Activated T-cell treated with anti-CD3 and anti-CD28 coated beads, Interleukin-2, amount 50 U/mL, for 48 hours (primary cell): ENCODE measurements around the gene SSBP3.
A peak's percentile ranks its signal among the peaks of the same experiment; 100 is the strongest.

Source experiments
- DNase-seq, 2 experiments: peaks; one replicate each; pipeline ENCODE4 v3.0.0-alpha.2; 2020

SSBP3 gene

DNA sequence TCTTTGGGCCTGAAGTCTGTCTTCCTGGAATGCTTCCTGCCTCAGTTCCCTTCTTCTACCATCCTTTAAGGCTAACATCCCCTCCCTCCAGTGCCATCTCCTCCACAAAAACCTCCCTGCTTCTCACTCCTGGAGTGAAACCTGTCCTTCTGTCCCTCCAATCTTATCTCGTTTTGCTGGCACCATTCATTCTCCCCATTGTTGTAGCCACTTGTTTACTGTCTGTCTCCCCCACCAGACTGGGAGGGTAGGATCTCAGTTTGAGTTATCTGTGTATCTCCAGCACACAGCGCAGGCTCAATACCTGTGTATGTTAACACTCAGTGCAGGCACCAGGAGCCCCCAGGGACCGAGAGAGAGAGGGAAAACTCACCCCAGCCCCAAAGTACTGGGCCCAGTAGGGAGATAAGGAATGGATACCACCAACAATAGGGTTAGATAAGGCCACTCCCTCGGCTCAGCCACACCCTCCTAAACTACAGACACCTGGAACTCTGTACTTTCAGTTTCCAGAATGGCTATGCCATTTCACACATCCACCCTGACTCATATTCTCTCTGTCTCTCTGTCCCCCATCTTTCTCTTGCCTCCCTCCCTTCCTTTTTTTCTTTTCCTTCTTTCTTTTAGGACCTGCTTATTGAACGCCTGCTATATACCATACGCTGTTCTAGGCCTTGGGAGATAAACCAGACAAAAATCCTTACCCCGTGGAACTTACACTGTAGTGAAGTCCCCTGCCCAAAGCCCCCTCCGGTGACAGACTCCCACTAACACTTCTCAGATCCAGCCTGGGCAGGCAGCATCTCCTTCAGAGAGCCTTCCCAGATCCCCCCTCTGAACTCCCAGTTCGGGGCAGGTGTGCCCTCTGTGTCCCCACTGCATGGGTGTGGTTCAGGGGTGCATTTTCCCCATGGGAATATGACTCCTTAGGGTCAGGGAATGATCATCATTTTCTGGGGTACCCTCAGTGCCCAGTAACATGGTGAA lies 3.3 kb upstream of the SSBP3 start:
- peak; percentile 38 to 55 for DNase-seq

DNA sequence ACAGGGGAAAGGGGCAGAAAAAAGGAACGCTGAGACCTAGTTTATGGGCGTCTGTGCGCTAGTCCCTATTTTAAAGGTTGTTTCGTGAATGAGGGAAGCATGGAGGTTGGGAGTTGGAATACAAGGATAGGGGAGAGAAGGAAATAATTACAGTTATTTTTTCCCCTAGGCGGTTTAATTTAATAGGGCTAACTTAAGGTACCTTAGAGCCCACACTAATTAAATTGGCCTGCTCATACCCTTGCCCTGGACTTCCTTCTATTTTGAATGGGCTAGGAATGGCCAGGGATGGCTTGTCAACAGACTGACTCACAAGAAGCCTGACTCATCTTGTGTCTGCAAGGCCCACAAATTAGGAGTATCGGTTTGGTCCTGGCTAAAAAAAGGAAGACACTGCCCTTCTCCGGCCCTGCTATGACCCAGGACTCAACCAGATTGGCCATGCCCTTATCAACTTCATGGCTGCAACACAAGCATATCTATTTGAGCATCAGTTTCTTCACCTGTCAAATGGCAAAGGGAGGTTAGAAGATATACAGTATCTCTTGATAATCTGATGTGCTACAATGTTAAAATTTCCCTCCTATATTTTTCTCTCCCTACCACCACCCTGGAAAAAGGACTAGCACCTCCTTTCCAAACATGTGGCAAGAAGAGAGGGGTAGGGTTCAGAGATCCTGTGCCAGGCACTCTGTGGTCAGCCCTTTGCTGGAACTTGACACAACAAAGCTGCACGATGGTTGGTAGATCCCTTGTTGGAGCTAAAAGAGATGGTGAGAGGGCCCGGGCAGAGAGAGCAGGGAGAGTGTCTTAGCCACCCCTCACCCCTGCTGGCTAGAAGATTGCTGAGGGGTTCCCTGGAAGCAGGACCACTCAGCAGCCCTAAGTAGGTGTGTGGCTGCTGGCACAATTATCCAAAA lies 2.2 kb upstream of the SSBP3 start:
- DNase-seq, result no peak

DNA sequence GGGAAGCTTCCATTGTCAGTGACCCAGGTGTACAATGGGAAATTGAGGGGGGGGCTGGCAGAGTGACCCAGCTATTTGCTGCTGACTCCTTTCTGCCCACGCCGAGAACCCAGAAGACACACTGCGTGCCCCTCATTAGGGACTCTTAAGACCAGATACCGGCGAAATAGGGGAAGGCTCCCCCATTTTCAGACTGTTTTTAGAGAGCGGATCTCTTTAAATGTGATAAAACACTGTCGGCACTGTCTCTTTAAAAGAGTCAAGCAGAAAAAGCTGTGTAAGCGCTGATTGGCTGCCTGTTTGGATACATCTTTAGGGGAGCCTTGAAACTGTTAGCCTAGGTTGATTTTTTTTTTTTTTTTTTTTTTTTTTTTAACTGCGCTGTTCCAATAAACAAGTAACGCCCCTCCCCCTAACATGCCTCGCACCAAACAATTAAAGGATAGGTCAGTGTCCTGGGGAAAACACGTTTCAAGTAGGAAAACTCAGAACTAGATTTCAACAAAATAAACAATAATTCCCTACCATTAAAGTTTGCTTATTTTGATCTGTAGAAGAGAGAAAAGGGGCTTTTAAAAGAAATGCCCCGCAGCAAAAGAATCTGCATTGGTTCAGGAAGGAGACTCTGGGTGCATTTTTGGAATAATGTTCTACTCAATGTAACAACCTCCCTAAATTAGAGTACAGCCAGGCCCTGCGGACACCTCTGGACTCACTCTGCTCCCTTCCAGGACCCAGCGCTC lies 1.4 kb upstream of the SSBP3 start:
- peak in 1 of 2 experiments; percentile 48 for DNase-seq

DNA sequence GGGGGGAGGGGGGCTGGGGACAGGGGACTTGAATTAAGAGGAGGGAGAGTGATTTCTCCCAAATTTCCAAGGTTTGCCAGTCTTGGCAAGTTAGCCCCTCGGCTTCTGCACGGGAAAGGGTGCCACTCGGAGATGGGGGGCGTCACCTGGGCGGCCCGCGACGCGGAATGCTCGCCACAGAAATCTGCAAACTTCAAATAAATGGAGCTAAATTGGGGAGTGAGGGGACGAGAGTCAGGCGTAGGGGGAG lies 885 bp upstream of the SSBP3 start:
- peak in 1 of 2 experiments; percentile 56 for DNase-seq

DNA sequence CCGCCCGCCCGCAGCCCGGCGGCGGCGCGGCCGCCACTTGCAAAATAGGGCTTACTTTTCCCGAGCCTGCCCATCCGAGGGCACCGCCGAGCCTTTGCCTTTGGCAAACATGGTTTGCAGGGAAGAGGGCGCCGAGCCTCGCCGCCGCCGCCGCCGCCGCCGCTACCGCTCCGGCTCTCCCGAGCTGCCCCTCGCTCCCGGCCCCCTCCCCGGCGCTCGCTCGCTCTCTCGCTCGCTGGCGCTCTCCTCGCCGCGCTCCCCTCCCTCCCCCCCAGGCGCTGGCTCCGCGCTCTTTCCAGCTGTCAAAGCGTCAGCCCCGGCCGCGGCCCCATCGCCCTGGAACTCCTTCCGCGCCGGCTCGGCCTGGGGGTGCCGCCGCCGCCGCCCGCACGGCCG lies 298 bp downstream of the SSBP3 start:
- DNase-seq, result no peak

DNA sequence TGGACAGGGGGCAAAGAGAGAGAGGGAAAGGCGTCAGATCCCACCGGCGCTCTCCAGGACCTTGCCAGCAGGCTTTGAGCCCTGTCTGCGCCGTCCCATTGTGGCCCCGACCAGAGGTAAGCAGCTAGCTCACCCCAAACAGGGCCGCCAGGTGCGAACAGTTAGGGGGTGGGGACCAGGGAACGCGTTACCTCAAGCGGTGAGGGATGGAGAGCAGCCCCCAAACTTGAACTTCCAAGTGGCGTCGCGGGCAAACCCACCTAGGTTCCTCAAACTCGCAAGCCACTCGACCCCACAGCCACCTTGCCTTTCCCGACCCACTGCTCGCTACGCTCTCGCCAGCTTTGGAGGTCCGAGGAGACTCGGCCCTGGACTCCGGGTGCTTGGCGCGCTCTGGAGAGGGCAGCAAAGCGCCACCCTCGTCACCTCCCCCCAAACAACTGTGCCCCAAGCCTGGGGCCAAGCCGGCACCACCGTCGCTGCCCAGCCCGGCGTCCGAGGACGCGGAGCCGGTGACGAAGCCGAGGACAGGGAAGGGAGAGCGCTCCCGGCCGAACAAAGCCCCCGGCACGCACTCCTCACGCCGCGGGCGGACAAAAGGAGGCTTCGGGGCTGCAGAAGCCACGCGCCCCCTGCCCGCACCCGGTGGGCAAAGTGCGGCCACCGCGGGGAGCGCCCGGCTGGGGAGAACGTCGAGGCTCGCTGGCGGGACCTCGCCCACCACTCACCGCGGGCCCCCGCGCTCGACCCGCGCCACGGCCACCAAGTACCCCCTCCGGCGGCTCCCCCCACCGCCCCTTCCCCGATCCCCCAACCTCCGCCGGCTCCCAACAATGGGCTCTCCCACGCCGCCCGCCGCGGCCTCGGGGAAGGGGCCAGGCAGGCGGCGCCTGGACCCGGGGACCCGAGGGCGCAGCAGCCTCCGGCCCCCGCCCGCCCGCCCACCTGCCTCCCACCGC lies 976 bp downstream of the SSBP3 start:
- peak; percentile 45 to 55 for DNase-seq

DNA sequence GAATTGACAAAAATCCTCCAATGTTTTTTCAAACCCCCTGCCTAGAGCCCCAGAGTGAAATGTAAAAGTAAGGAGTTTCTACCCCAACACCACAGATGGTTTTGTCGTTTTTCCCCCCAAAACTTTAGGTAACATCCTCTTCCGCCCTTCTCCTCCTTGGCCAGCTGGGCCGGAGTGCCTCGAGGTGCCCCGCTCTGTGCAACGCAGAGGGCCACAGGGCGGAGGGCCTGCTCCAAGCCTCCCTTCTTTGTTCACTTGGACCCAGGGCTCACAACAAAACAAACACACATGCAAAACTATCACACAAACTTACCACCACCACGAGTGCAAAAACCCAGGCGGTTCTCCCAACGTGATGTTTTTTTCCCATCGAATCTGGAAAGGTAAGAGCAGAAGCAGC lies 1.9 kb downstream of the SSBP3 start:
- no peak for DNase-seq

DNA sequence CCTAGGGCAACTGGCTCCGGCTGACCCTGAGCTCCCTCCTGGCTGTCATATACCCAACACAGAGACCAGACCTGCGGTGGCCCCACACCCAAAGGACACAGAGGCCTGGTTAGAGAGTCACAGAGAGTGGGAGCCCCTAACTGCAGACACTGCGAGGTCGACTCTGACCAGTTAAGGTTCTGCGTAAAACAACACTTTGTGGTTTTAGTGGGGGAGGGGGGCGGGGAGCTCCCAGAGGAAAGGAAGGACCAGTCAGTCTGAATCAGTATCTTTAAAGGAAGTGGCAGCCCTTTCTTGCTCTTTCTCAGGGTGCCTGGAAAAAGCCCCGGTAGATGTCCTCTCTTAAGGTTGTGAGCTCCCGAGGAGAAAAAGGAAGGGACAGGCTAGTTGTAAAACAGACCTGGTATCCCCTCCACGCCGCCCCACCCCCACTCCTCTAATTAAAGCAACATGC lies 2.4 kb downstream of the SSBP3 start:
- peak; percentile 59 to 60 for DNase-seq

DNA sequence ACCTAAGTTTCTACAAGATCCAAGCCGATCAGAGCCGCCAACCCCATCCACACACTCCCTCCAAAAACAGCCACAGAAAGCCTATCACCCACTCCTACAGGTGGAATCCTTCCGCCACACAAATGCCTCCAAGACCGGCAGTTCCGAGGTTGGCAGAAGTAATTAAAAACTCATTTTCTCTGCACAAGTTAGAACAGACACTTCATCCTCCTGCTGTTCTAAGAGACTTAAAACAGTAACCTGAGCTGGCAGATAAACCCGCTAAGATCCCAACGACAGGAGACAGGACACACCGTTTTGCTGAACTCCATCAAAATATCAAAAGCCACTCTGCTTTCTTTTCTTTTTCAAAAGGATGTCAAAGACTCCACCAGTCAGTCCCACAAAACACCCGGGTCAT lies 2.8 kb downstream of the SSBP3 start:
- no peak for DNase-seq

DNA sequence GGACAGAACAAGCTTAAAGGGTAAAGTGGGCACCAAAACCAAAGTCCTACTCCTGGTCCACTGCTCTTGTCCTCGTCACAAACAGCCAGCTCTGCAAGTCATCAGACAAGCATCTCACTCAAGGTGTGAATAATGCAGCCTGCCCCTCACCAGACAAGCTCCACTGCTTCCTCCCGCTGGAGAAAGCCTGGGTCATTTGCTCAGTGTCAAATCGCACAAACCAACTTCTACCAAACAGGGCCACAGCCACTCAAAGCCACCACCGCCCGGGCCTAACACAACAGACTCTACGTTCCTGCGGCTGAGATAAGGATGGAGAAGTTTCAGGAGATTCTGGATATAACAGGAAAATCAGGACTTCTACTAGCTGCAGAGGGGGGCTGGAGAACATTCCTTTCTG lies 3.3 kb downstream of the SSBP3 start:
- no peak for DNase-seq

DNA sequence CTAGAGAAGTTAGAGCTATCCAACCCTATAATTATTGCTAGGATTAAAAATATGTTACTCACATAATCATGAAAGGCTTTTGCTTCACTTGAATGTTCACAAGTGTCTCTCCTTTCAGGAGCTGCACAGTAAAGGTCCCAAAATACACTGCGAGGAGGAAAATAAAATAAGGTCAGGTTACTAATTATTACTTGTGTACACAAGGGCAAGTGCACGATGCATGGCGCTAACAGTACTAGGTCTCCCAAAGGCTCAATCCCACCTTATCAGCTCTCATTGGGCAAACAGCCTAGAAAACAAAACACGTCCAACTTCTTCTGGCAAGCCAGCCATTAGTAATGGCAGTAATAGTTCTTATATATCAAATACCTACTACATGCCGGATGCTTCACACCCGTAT lies 4.4 kb downstream of the SSBP3 start:
- no peak for DNase-seq

DNA sequence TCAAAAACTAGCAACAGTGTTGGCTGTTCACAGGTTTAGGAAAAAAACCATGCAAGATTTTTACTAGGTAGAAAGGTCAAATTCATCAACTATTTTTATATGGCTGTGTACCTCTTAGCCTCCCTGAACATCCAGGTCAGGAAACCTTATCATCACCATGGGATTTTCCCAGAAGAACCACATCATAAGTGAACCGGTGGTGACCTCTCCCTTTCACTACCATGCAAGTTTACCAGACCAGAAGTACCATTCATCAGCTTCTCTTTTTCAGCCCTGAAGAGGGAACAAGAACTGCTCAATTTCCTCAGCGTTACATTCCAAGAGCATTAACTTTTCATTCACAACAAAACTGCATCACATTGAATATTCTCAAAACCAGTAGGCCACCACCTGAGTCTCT lies 5.9 kb downstream of the SSBP3 start:
- peak in 1 of 2 experiments; percentile 28 for DNase-seq

DNA sequence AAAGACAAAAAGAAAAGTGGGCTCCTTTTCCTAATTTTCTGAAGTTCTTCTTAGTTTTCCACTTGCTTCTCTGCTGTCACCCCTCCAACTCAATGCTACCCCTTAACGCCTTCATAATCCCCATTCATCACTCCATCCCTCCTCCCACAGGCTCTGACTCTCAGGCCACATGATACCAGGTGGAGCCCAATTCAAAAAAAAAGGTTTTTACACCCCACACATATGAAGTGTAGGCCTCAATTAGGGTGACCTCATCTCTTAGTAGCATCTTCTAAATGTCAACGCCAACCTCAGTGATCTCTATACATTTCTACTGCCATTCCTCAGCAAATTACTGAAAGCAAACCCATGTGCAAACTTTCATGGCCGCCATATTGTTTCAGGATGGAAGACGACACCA lies 6.4 kb downstream of the SSBP3 start:
- DNase-seq, result peak; percentile 30 to 42

DNA sequence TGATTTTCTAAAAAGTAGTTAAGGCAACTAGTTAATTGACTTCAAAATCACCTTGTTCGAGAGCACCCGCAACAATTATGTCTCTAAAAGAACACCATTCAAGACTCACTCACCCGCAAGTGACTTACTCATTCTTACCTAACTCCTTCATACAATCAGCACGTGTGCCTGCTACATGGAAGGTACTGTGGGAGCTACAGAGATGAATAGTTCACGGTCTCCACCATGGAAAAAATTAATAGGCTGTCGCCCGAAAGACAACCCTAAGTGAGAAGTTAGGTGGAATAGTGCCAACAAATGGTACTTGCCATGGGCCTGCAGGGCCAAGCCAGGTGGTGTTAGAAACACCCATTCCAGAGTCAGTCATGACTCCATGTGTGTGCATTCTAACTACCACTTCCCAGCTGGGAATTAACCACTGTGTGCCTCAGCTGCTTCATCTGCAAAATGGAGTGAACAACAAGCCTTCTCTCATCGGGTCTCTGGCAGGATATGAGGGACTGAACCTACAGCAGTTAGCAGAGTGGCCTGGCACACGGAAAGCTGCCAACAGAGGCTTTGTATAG lies 7.1 kb downstream of the SSBP3 start:
- DNase-seq, result peak; percentile 55 to 62

DNA sequence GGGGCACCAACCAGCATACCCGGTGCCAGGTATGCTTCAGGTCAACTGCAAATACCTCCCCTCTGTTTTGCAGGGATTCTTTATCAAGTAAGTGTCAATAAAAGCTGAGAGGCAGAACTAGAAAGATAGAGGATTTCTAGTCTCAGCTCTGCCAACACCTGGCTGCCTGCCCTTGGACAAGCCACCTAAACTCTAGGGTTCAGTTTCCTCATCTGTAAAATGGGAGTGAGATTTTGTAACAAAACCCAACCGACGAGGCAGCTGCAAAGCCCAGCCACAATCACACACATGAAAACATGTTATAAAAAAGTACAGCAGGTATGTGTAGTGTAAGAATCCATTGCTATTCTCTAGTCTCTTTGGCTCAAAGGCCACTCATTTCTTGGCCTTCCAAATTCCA lies 8.2 kb downstream of the SSBP3 start:
- no peak for DNase-seq

DNA sequence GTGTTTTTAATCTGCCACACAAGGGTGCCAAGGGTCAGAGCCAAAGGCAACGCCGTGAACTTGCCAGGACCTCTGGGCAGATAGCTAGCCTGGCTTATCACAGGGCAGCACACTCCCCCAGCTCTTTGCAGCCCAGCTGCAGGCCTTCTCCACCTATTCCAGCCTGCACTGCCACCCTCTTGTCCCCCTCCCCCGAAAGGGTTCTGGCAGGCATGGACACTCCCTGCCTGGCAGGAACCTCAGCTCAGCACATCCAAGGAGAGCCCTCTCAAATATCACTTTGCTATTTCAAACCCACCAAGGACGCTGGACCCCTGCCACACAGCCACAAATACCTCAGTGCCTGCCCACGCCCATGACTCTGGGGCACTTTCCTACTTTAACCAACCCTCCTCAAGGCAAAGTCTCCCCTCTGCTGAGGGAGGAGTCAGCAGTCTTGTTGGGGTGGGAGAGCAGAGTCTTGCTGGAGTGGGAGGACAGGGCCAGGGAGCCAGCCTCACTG lies 9.1 kb downstream of the SSBP3 start:
- DNase-seq, result no peak

DNA sequence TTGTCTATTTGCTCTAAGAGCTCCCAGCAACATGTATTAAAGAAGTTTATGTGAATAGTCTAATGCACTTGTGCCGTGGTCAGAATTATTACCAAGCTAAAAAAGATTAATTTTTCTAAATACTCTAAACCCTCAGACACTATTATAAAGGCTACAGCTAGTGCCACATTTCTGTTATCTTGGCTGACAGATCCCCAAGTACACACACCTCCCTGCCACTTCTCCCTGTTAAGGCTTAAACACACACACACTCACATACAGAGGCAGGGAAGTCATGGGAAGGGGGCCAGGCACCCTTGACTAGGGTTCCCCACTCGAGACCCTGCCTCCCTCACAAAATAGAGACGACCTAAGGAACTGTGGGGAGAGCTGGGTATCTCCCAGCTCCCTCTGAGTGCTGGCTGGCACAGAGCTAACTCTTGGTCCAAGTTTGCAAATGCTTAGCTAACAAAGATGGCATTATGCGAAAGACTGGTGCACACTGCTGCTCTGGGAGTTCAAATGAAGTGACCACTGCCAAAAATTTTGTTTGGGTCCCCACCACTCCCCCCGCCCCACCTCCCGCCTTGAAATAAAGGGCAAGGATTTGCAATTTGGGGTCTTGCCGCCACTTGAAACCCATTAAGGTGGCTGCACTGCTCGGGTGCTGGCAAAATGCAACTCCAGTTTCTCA lies 9.8 kb downstream of the SSBP3 start:
- DNase-seq, result no peak

DNA sequence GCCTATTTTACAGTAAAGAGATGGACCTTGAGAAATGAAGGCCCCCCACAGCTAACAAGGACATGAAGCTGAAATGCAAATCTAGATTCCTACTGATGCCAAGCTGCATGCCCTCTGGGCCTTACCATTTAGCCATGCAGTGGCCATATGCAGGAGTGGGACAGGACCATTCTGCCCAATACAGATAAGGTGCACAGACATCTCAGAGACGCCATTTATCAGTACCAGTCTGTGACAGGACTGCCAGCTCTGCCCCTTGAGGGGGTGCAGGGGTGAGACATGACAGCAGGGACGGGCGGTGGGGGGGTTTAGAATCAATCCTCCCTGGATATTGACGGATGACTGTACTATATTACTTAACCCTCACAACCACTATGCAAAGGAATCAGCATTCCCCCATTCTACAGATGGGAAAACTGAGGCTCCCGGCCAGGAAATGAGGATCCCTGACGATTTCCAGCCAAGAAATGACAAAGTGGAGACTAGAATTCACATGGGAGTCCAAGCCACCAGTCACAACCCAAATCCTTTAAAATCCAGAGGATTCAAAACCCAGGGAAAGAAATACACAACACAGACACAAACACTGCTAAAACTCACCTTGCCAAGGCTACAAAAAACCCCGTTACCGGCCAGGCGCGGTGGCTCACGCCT lies 10.8 kb downstream of the SSBP3 start:
- no peak for DNase-seq

DNA sequence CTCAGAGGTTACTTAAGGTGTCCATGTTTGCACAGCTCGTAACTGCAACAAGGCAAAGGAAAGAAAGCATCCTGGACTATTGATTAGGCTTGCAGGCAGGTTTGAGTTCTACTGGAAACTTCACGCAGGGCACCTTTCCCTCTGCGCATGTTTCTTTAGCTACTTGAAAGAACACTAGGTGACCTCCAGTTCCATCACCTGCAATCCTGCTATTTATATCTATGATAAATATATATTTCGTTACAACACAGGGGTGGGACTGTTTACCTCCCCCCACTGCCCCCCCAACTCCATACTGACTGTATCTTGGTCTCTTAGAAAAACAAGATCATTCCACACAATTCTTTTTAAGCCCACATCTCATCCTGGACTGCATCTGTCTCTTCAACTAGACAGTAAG lies 12.1 kb downstream of the SSBP3 start:
- no peak for DNase-seq

DNA sequence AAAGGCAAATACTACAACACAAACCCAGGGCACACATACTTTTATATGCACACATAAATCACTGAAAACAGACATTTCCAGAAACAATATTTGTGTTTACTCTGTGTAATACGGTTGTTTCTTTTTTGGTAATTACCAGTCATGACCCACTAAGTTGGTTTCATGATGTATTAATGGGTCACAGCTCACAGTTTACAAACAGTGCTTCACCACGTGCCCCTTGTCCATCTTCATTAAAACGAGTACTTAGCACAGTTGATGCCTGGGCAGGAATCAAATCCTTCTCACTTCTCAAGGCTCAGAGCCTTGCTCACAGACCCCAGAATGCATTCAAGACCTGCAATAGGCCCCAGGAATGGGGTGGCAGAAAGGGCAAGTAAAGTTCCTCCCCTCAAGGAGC lies 13.8 kb downstream of the SSBP3 start:
- DNase-seq, result no peak
